ENCODE measurements around the gene APOBEC2.

DNA sequence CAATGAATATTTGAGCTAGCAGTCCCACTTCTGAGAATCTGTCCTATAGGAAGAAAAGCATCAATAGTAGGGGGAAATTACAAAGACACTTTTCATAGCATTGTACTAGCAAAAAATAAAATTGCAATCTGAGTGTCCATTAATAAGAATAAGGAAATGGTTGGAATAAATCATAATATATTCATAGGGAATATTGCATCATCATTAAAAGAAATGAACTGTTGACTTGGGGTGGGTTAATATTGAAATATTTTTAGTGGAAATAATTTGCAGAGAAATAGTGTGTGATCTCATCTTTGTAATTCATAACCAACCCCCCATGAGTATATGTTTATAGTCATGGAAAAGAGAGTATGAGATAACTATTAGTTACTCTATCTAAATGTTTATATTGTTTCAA is 32.2 kb downstream of the APOBEC2 start:
- TF ChIP-seq, protein P1, sequence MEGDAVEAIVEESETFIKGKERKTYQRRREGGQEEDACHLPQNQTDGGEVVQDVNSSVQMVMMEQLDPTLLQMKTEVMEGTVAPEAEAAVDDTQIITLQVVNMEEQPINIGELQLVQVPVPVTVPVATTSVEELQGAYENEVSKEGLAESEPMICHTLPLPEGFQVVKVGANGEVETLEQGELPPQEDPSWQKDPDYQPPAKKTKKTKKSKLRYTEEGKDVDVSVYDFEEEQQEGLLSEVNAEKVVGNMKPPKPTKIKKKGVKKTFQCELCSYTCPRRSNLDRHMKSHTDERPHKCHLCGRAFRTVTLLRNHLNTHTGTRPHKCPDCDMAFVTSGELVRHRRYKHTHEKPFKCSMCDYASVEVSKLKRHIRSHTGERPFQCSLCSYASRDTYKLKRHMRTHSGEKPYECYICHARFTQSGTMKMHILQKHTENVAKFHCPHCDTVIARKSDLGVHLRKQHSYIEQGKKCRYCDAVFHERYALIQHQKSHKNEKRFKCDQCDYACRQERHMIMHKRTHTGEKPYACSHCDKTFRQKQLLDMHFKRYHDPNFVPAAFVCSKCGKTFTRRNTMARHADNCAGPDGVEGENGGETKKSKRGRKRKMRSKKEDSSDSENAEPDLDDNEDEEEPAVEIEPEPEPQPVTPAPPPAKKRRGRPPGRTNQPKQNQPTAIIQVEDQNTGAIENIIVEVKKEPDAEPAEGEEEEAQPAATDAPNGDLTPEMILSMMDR (optimal IDR thresholded peaks at IDR 0.05 in 1 of 3, IDR thresholded peaks at IDR 0.05 in 1 of 3, conservative IDR thresholded peaks at IDR 0.05 in 1 of 3; ENCODE audit: extremely low read depth in 1 of 3, insufficient read depth in 2 of 3, low read length in 3 of 3) = no peak
- no peak for TF ChIP-seq EZH2 (IDR thresholded peaks at IDR 0.05; ENCODE audit: low read length)
